ENCODE data around the gene TAF1C. TPM values are rescaled to one million over a fixed set of nuclear protein-coding genes. Genes with fewer than 3 reads are reported as not detected.

The TAF1C gene
- total and polyA plus RNA-seq, 2 of the 8 experiments (the other 6 are each of a cell fraction or from before 2014, with no cell fraction given): 44.6 to 63.8 TPM

- no peak overlapping the region for H3K14ac ChIP-seq (ENCODE audit: insufficient read length)
- no peak overlapping the region for H4K91ac ChIP-seq (replicated peaks; ENCODE audit: insufficient read length, low read length)
- H3K4me1 ChIP-seq (replicated peaks in 1 of 4; ENCODE audit: control insufficient read depth in 3 of 4, insufficient read depth in 4 of 4, low read length in 3 of 4): peaks cover 0 to 3% (median 0%) of the 10 kb centered on the region in 4 experiments; a peak in 1 of 7 replicates
- no peak overlapping the region for H4K8ac ChIP-seq (ENCODE audit: extremely low read depth, insufficient read depth, low read length)
- CTCF ChIA-PET (ENCODE audit: partially characterized antibody): interaction anchor here (0.6 to 1.5 kb wide), 4 partner anchors 20 to 171 kb away, joined by 3 to 5 read pairs (median 4); no protein-coding TSS in a partner anchor
- POLR2A ChIA-PET (ENCODE audit: partially characterized antibody): no interaction called here
- H3K9ac ChIP-seq (replicated peaks in 1 of 4; ENCODE audit: extremely low read depth in 1 of 4, low read depth in 3 of 4, low read length in 3 of 4): no peak overlapping the region
- FAIRE-seq (no peak), DNase-seq (ENCODE audit: low read depth in 1 of 2, low spot score in 2 of 2) (no peak)
- no peak overlapping the region for H2BK120ac ChIP-seq (replicated peaks; ENCODE audit: low read depth, low read length)
- H3K27ac ChIP-seq (ENCODE audit: low read depth, low read length): no peak overlapping the region
- no peaks in the 10 kb centered on the region for H3K23me2 ChIP-seq (ENCODE audit: low read depth, low read length)
- no peak overlapping the region; the same call in 1 of the 2 replicates for H2BK15ac ChIP-seq (ENCODE audit: low read length)
- no peak overlapping the region for H3K4ac ChIP-seq (replicated peaks; ENCODE audit: insufficient read length, low read depth, low read length)
- no peak overlapping the region for H4K5ac ChIP-seq (ENCODE audit: insufficient read length, low read depth, low read length)
- H3K79me1 ChIP-seq (ENCODE audit: low read depth, low read length): no peaks in the 10 kb centered on the region
- 76% methylated on average over 8 of the region's 8 CpGs; no CpG with 5 or more reads in 1 of the 2 experiments for WGBS, 2 experiments (ENCODE audit: extremely low coverage in 1 of 2, insufficient coverage in 1 of 2, insufficient read length in 1 of 2, insufficient replicate concordance in 2 of 2, low coverage in 1 of 2, low lambda C conversion rate in 2 of 2, missing lambda C conversion rate in 1 of 2)
- TF ChIP-seq RAD21 (IDR thresholded peaks at IDR 0.05 in 1 of 2, conservative IDR thresholded peaks at IDR 0.05 in 1 of 2; ENCODE audit: low read depth in 2 of 2, low read length in 2 of 2) (no peak), SUZ12 (IDR thresholded peaks at IDR 0.05; ENCODE audit: low read length) (no peak), KDM1A (IDR thresholded peaks at IDR 0.05; ENCODE audit: borderline replicate concordance, low read length) (no peak), GABPA (IDR thresholded peaks at IDR 0.05; ENCODE audit: borderline replicate concordance, insufficient read depth, low read length) (no peak), BRCA1 (IDR thresholded peaks at IDR 0.05; ENCODE audit: low read depth, low read length) (no peak), JUND (IDR thresholded peaks at IDR 0.05; ENCODE audit: low read length) (no peak), ATF2 (IDR thresholded peaks at IDR 0.05; ENCODE audit: low read length) (no peak), RBBP5 (IDR thresholded peaks at IDR 0.05; ENCODE audit: borderline replicate concordance, low read depth, low read length) (no peak), SP2 (IDR thresholded peaks at IDR 0.05; ENCODE audit: low read length) (no peak), HDAC2 (IDR thresholded peaks at IDR 0.05; ENCODE audit: borderline replicate concordance in 1 of 2, low read depth in 2 of 2, low read length in 2 of 2) (no peak), CBX8 (IDR thresholded peaks at IDR 0.05; ENCODE audit: borderline replicate concordance, low read depth, low read length) (no peak), BCL11A (IDR thresholded peaks at IDR 0.05; ENCODE audit: low read depth in 2 of 2, low read length in 2 of 2) (no peak)
- no peak overlapping the region for H2AFZ ChIP-seq (ENCODE audit: low read length)
- no peak overlapping the region for H2AK5ac ChIP-seq (ENCODE audit: low read depth, low read length)
- H3K27me3 ChIP-seq (replicated peaks in 1 of 4; ENCODE audit: control insufficient read depth in 3 of 4, extremely low read depth in 1 of 4, insufficient read depth in 3 of 4, low read length in 3 of 4): no peaks in the 10 kb centered on the region
- H4K20me1 ChIP-seq (replicated peaks in 1 of 2; ENCODE audit: control insufficient read depth in 1 of 2, insufficient read depth in 2 of 2, low read length in 2 of 2): no peaks in the 10 kb centered on the region
- H3K4me3 ChIP-seq (ENCODE audit: extremely low read depth in 1 of 4, insufficient read depth in 2 of 4, low read depth in 3 of 4, low read length in 4 of 4): no peak overlapping the region
- no peaks in the 10 kb centered on the region for H3K79me2 ChIP-seq (ENCODE audit: control insufficient read depth in 1 of 2, insufficient read depth in 2 of 2, low read length in 2 of 2)
- no peak overlapping the region for H3K18ac ChIP-seq (ENCODE audit: extremely low read depth, low read length)
- no peak overlapping the region for H2BK20ac ChIP-seq (ENCODE audit: low read length)
- H2BK5ac ChIP-seq (ENCODE audit: low read depth, low read length): no peak overlapping the region
- H3K9me3 ChIP-seq (ENCODE audit: insufficient read depth in 2 of 2, low read depth in 1 of 2, low read length in 1 of 2): no peaks in the 10 kb centered on the region
- no peak overlapping the region for H3K4me2 ChIP-seq (ENCODE audit: insufficient read depth in 1 of 2, low read depth in 2 of 2, low read length in 2 of 2)
- H3K23ac ChIP-seq (ENCODE audit: insufficient read length): no peak overlapping the region
- no peak overlapping the region for H2BK12ac ChIP-seq (ENCODE audit: low read depth, low read length)
- no peak overlapping the region for H3K56ac ChIP-seq (replicated peaks; ENCODE audit: insufficient read length, low read depth, low read length)
- no peaks in the 10 kb centered on the region for H3K36me3 ChIP-seq (ENCODE audit: control insufficient read depth in 2 of 4, insufficient read depth in 4 of 4, low read length in 3 of 4)
Measured at GRCh38 chr16:84207879-84208278, 21.0 kb upstream of the TAF1C start.
